Astrocyte (in vitro differentiated cells and primary cell): ENCODE results near the gene SCUBE1. TPM values are rescaled to one million over a fixed set of nuclear protein-coding genes. Genes with fewer than 3 reads are reported as not detected.

Source experiments
- DNase-seq: peaks from one replicate; pipeline ENCODE4 v3.0.0-alpha.2; 2010; ENCODE audit warnings: low read depth
- FAIRE-seq: peaks from 2 replicates; lab custom pipeline; 2011; peaks lifted over from hg19 to GRCh38; lab: Jason Lieb, UNC
- H2AFZ ChIP-seq: 2 replicates; pipeline ENCODE4 v1.6.0; 2012; ENCODE audit warnings: low read depth, low read length, inconsistent platforms
- H3K27ac ChIP-seq: 2 replicates; pipeline ENCODE4 v1.5.1; 2011; ENCODE audit warnings: low read depth, low read length, inconsistent platforms
- H3K27me3 ChIP-seq: 2 replicates; pipeline ENCODE4 v1.6.0; 2011; ENCODE audit warnings: low read length, inconsistent platforms; ENCODE audit not compliant: insufficient read depth
- H3K36me3 ChIP-seq: 2 replicates; pipeline ENCODE4 v1.5.1; 2011; ENCODE audit warnings: low read length, inconsistent platforms; ENCODE audit not compliant: insufficient read depth
- H3K4me1 ChIP-seq: 2 replicates; pipeline ENCODE4 v1.5.1; 2011; ENCODE audit warnings: low read length, inconsistent platforms; ENCODE audit not compliant: insufficient read depth
- H3K4me2 ChIP-seq: 2 replicates; pipeline ENCODE4 v1.6.0; 2012; ENCODE audit warnings: low read length, inconsistent platforms
- H3K4me3 ChIP-seq: 2 replicates; pipeline ENCODE4 v1.5.1; 2011; ENCODE audit warnings: low read depth, mild to moderate bottlenecking, low read length, inconsistent platforms; ENCODE audit not compliant: insufficient read depth
- H3K79me2 ChIP-seq: 2 replicates; pipeline ENCODE4 v1.6.0; 2012; ENCODE audit warnings: mild to moderate bottlenecking, low read length, inconsistent platforms; ENCODE audit not compliant: insufficient read depth
- H3K9ac ChIP-seq: 2 replicates; pipeline ENCODE4 v1.6.0; 2012; ENCODE audit warnings: mild to moderate bottlenecking, low read length, inconsistent platforms
- H3K9me3 ChIP-seq: 2 replicates; pipeline ENCODE4 v1.5.1; 2012; ENCODE audit warnings: low read depth, mild to moderate bottlenecking, low read length, inconsistent platforms; ENCODE audit not compliant: insufficient read depth
- H4K20me1 ChIP-seq: 2 replicates; pipeline ENCODE4 v1.6.0; 2012; ENCODE audit warnings: low read length, inconsistent platforms; ENCODE audit not compliant: insufficient read depth
- H3K27ac Mint-ChIP-seq: one replicate; pipeline ENCODE4 v1.8.0; 2021; ENCODE audit warnings: mild to moderate bottlenecking, mixed read lengths; ENCODE audit not compliant: unreplicated experiment
- H3K27me3 Mint-ChIP-seq: one replicate; pipeline ENCODE4 v1.8.0; 2021; ENCODE audit warnings: low read depth, mixed read lengths; ENCODE audit not compliant: unreplicated experiment
- H3K36me3 Mint-ChIP-seq: one replicate; pipeline ENCODE4 v1.8.0; 2021; ENCODE audit warnings: low read depth, mixed read lengths; ENCODE audit not compliant: unreplicated experiment
- H3K4me1 Mint-ChIP-seq: one replicate; pipeline ENCODE4 v1.8.0; 2021; ENCODE audit warnings: low read depth, mixed read lengths; ENCODE audit not compliant: unreplicated experiment
- H3K4me3 Mint-ChIP-seq: one replicate; pipeline ENCODE4 v1.8.0; 2021; ENCODE audit warnings: mild to moderate bottlenecking, moderate library complexity, mixed read lengths; ENCODE audit not compliant: unreplicated experiment
- H3K9me3 Mint-ChIP-seq: one replicate; pipeline ENCODE4 v1.8.0; 2021; ENCODE audit warnings: mild to moderate bottlenecking, mixed read lengths; ENCODE audit not compliant: unreplicated experiment
- EZH2 ChIP-seq: IDR thresholded peaks from 2 replicates; pipeline ENCODE4 v1.6.1; 2012; ENCODE audit warnings: mild to moderate bottlenecking, low read length, inconsistent platforms; ENCODE audit not compliant: insufficient read depth
- total RNA-seq: library from RNA; stranded (reverse); gene quantifications from 2 replicates; pipeline ENCODE4 v1.2.1, GENCODE V29; 2021
- TF ChIP-seq, protein P1 (sequence below): IDR thresholded peaks from 2 replicates; pipeline ENCODE4 v1.5.1; 2011; ENCODE audit warnings: low read depth, mild to moderate bottlenecking, inconsistent platforms, low read length, moderate library complexity; ENCODE audit not compliant: insufficient read depth

Gene SCUBE1
- total RNA-seq, 1 donor from 2014 or later = 0.07 TPM

DNA sequence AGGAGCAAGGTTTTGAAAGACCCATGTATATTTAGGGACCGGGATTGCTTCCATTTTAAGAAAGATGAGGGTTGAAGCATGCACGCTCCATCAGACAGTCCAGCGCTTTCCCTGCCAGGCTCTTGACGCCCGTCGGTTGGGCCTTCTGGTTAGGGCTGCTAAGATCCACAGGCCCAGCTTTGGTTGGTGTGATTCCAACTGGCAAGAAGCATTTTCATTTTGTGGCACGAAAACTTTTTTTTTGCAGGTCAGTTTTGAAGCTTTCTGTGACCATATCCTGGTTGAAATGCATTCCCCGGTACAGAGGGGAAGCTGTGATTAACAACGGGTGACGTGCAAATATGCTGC is 34.4 kb upstream of the SCUBE1 start:
- Histone ChIP-seq H3K4me2 (peak overlapping the region; percentile 39), H3K27me3 (peaks cover 14% of the 10 kb centered on the region), H3K9me3 (peaks cover 2% of the 10 kb centered on the region), H2AFZ (no peak overlapping the region), H3K4me1 (peaks cover 20% of the 10 kb centered on the region), H3K79me2 (no peaks in the 10 kb centered on the region), H4K20me1 (no peaks in the 10 kb centered on the region), H3K36me3 (no peaks in the 10 kb centered on the region), H3K4me3 (no peak overlapping the region), H3K27ac (no peak overlapping the region), H3K9ac (peak overlapping the region; percentile 9)
- H3K27ac Mint-ChIP-seq = no peak overlapping the region
- FAIRE-seq (no peak), DNase-seq (peak; percentile 72)
- peaks cover 11% of the 10 kb centered on the region for H3K4me1 Mint-ChIP-seq
- H3K9me3 Mint-ChIP-seq = peaks cover 11% of the 10 kb centered on the region
- TF ChIP-seq EZH2 = no peak
- TF ChIP-seq, protein P1, sequence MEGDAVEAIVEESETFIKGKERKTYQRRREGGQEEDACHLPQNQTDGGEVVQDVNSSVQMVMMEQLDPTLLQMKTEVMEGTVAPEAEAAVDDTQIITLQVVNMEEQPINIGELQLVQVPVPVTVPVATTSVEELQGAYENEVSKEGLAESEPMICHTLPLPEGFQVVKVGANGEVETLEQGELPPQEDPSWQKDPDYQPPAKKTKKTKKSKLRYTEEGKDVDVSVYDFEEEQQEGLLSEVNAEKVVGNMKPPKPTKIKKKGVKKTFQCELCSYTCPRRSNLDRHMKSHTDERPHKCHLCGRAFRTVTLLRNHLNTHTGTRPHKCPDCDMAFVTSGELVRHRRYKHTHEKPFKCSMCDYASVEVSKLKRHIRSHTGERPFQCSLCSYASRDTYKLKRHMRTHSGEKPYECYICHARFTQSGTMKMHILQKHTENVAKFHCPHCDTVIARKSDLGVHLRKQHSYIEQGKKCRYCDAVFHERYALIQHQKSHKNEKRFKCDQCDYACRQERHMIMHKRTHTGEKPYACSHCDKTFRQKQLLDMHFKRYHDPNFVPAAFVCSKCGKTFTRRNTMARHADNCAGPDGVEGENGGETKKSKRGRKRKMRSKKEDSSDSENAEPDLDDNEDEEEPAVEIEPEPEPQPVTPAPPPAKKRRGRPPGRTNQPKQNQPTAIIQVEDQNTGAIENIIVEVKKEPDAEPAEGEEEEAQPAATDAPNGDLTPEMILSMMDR = no peak
- H3K4me3 Mint-ChIP-seq = no peak overlapping the region
- no peaks in the 10 kb centered on the region for H3K36me3 Mint-ChIP-seq
- H3K27me3 Mint-ChIP-seq = peaks cover 72% of the 10 kb centered on the region

DNA sequence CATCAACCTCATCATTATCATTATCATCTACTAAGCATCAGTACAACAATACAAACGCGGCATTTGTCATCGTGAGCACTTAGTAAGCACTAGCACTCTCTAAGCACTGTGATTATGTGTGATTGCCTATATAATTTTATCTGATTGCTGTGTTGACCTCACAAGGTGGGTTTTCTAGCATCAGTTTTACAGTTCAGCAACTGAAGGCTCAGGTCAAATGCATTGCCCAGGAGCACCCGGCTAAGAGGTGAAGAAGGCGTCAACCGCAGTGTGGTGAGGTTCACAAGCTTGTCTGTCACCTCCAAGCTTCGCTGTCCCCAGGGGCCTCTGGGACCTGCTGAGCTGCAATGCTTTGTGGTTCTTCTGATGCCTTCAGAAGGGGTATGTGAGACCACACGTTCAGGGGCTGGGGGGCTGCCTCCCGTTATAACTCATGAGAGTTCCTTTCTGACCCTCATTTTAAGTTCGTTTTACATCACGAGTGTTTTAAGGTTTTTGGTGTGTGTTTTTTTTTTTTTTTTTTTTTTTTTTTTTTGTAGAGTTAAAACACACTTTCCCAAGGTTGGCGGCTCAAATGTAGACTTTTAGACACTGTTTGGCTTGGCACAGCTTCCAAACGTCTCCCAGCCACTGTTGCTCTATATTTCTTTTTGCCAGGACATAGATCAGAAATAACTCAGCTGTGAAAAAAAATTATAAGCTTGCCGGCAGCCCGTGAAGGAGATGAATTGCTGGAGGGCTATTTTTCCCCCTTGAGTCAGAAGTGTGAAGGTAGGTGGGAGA is 33.8 kb upstream of the SCUBE1 start:
- peaks cover 70% of the 10 kb centered on the region for H3K27me3 Mint-ChIP-seq
- no peaks in the 10 kb centered on the region for H3K36me3 ChIP-seq
- peaks cover 20% of the 10 kb centered on the region for H3K4me1 ChIP-seq
- TF ChIP-seq, protein P1 = no peak
- TF ChIP-seq EZH2 = no peak
- H3K9me3 Mint-ChIP-seq = peaks cover 11% of the 10 kb centered on the region
- no peak overlapping the region for H3K27ac Mint-ChIP-seq
- H3K9ac ChIP-seq = peak overlapping the region; percentile 9
- H3K79me2 ChIP-seq = no peaks in the 10 kb centered on the region
- no peaks in the 10 kb centered on the region for H3K36me3 Mint-ChIP-seq
- FAIRE-seq (no peak), DNase-seq (peak; percentile 61)
- H3K27ac ChIP-seq = peak overlapping the region; percentile 25
- no peak overlapping the region for H2AFZ ChIP-seq
- H3K4me3 ChIP-seq = no peak overlapping the region
- H3K4me2 ChIP-seq = peak overlapping the region; percentile 39
- H3K9me3 ChIP-seq = peaks cover 2% of the 10 kb centered on the region
- H3K27me3 ChIP-seq = peaks cover 14% of the 10 kb centered on the region
- H3K4me1 Mint-ChIP-seq = peaks cover 11% of the 10 kb centered on the region
- no peak overlapping the region for H3K4me3 Mint-ChIP-seq
- no peaks in the 10 kb centered on the region for H4K20me1 ChIP-seq

DNA sequence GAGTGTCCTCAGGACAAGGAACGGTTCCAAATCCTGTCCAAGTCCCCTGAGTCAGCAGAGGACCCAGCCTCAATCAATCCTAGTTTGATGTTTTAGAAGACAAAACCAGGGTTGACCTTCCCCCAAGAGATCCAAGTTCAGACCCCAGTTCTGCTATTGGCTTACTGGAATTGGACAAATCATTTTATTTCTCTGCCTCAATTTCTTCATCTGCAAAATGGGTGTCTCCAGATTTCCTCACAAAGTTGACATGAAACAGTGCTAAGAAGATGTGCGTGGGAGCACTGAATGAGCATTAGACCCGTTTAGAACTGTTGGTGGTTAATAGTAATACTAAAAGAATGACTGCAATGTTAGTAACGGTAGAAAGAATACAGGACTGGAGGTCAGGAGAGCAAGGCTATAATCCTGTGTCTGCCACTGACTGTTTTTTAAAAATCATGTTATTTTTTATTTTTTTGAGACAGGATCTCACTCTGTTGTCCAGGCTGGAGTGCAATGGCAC is 32.8 kb upstream of the SCUBE1 start:
- H4K20me1 ChIP-seq = no peaks in the 10 kb centered on the region
- no peaks in the 10 kb centered on the region for H3K36me3 ChIP-seq
- peak; percentile 76 for DNase-seq
- H3K27me3 ChIP-seq = peaks cover 10% of the 10 kb centered on the region
- H3K4me1 ChIP-seq = peaks cover 20% of the 10 kb centered on the region
- no peak overlapping the region for H3K9ac ChIP-seq
- no peaks in the 10 kb centered on the region for H3K79me2 ChIP-seq
- no peak overlapping the region for H3K27ac ChIP-seq
- no peak overlapping the region for H3K4me2 ChIP-seq
- no peak overlapping the region for H2AFZ ChIP-seq
- H3K9me3 ChIP-seq = peaks cover 2% of the 10 kb centered on the region
- Mint-ChIP-seq H3K9me3 (peaks cover 8% of the 10 kb centered on the region), H3K27me3 (peaks cover 68% of the 10 kb centered on the region), H3K27ac (no peak overlapping the region), H3K4me1 (peaks cover 11% of the 10 kb centered on the region), H3K4me3 (no peak overlapping the region), H3K36me3 (no peaks in the 10 kb centered on the region)
- H3K4me3 ChIP-seq = no peak overlapping the region
- TF ChIP-seq EZH2 = no peak
- TF ChIP-seq, protein P1 = no peak
- no peak for FAIRE-seq
